ENCODE measurements around the gene NOL11.
"Not testable (repeated sequence)": the region's sequence is repeated elsewhere in the genome, so short reads cannot be mapped to it uniquely, and the experiment has no call there.

NOL11 gene

DNA sequence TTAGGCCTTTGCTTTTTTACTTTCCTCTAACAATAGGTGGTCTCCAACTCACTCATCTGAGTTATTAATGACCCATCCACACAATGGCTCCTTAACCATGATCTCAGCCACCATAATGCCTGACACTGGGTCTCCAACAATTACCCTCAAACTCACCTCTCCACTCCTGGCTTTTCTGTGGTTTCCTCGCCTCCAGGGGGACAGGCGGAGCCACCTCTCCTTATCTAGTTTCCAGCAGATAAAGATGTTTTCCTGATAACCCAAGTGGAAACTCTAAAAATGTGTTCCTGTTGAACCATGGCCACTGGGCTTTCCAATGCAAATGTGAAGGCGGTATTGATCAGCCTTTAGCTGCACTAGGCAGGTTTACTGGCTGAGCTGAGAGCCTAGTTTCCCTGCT lies 9.4 kb upstream of the NOL11 start:
- DNase-seq (ENCODE audit: low read depth in 2 of 2), result no peak

- no peak for DNase-seq (ENCODE audit: low read depth in 2 of 2)
Observed at GRCh38 chr17:67711916-67712315, 5.8 kb upstream of the NOL11 start.

GRCh38 chr17:67712375-67712774 lies 5.4 kb upstream of the NOL11 start:
- DNase-seq (ENCODE audit: low read depth in 2 of 2), result no peak

DNA sequence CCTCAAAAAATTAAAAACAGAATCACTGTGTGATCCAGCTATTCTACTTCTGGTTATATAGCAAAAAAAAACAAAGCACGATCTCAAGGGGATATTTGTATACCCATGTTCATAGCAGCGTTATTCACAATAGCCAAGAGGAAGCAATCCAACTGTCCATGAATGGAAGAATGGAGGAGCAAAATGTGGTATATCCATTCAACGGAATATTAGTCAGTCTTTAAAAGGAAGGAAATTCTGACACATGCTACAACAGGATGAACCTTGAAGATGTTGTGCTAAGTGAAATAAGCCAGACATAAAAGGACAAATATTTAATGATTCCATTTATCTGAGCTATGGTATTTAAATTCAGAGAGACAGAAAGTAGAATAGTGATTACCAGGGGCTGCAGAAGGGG lies 4.6 kb upstream of the NOL11 start:
- DNase-seq (ENCODE audit: low read depth in 2 of 2), result no peak

DNA sequence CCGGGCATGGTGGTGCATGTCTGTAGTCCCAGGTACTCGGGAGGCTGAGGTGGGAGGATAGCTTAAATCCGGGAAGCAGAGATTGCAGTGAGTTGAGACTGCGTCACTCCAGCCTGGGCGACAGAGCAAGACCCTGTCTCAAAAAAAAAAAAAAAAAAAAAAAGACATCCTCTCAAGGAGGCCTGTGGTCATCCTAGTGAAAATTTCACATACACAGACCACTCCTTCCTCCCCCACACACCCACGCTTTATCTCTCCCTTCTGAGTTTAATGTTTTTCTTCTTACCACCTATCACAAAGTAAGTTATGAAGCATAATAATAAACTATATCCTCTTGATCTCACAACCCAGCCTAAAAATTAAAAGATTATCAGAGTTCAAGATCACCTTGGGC lies 1.3 kb upstream of the NOL11 start:
- no peak for DNase-seq (ENCODE audit: low read depth in 2 of 2)

DNA sequence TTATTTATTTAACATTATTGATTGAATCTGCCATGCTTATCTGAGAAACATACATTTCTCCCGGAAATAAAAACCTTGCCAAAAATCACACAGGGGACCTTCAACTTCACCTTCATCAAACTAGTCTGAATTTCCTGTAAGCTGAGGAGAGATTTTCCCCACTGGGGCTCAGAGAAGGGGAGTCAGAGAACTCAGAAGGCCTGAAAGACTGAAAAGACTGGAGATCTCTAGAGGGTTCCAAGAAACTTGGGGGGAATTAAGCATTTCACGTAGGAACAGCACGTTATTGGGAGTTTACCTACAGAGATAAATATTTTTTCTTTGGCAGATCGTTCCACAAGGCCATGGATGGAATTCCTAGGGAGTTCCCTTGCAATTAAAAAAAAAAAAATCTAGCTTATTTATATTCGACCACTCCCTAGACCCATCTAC lies 528 bp upstream of the NOL11 start:
- no peak for DNase-seq (ENCODE audit: low read depth in 2 of 2)

GRCh38 chr17:67718325-67718941 lies 697 bp downstream of the NOL11 start:
- DNase-seq (ENCODE audit: low read depth in 2 of 2), result peak in 1 of 2 donors; percentile 21

- DNase-seq (ENCODE audit: low read depth in 2 of 2), result no peak
Observed at GRCh38 chr17:67725373-67725791, 7.6 kb downstream of the NOL11 start.

GRCh38 chr17:67725807-67726206 lies 8.1 kb downstream of the NOL11 start:
- DNase-seq (ENCODE audit: low read depth in 2 of 2), result no peak

DNA sequence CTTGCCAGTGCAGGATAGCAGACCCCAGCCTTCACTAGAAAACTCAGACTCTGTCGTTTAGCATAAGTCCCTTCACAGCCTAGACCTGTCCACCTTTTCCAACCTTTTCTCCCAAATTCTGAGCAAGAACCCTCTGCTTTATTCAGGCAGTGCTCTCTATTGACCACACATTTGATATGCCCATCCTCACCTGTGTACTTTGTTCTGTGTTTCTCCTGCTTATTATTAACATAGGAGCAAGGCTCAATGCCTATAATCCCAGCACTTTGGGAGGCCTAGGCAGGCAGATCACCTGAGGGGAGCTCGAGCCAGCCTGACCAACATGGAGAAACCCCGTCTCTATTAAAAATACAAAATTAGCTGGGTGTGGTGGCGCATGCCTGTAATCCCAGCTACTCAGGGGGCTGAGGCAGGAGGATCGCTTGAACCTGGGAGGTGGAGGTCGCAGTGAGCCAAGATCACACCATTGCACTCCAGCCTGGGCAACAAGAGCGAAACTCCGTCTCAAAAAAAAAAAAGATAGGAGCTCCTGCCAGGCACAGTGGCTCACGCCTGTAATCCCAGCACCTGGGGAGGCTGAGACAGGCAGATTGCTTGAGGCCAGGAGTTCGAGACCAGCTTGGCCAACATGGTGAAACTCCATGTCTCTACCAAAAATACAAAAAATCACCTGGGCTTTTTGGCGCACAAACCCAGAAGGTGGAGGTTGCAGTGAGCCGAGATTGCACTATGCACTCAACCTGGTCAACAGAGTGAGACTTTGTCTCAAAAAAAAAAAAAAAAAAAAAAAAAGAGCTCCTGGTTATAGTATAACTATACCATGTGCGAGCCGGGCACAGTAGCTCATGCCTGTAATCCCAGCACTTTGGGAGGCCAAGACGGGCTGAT lies 9.7 kb downstream of the NOL11 start:
- not testable (repeated sequence) for DNase-seq (ENCODE audit: low read depth in 2 of 2)

GRCh38 chr17:67729903-67730302 lies 12.2 kb downstream of the NOL11 start:
- DNase-seq (ENCODE audit: low read depth in 2 of 2), result no peak

GRCh38 chr17:67730731-67731130 lies 13.0 kb downstream of the NOL11 start:
- DNase-seq (ENCODE audit: low read depth in 2 of 2), result no peak

DNA sequence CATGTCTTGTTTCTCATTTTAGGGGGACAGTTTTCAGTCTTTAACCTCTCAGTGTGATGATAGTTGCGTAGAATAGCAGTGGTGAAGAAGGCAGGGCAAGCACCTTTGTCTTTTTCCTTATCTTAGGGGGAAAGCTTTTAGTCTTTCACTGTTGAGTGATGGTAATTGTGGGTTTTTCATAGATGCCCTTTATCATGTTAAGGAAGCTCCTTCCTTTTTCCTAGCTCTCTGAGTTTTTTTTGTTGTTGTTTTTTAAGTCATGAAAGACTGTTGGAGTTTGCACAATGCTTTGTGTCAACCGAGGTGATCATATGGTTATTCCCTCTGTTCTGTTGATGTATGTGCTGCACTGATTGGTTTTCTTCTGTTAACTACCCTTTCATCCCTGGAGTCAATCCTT lies 15.7 kb downstream of the NOL11 start:
- no peak for DNase-seq (ENCODE audit: low read depth in 2 of 2)

DNA sequence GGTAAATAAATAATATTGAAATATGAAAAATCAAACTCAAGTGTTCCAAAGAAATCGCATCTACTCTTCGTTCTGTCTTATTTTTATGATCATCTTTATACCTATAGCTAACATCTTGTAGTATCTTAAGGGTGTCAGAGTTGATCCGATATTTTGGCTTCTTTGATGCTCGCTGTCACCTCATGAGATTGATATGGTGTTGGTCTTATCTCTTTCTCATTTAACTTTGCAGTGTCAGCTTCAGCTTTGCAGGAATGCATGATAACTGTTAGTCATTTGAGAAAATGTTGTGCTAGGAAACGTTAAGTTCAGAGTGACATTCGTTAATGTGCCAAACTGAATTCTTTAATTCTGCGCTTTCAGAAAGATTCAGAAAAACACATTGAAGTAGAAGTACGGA lies 19.4 kb downstream of the NOL11 start:
- no peak for DNase-seq (ENCODE audit: low read depth in 2 of 2)

DNA sequence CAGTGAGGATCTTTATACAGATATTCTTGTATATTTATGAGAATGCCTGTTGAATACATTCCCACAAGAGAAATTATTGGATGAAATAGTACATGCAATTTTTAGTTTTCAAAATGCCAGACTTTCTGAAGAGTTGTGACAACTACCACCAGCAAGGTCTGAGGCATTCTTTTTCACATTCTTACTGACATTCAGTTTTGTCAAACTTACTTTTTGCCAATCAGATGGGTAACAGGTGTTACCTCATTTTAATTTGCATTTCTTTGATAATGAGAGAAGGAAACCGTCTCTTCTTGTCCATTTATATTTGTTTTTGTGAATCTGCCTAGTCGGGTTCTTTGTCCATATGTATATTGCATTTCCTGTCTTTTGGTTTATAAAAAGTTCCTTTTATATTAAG lies 24.3 kb downstream of the NOL11 start:
- DNase-seq (ENCODE audit: low read depth in 2 of 2), result no peak

- no peak for DNase-seq (ENCODE audit: low read depth in 2 of 2)
Observed at GRCh38 chr17:67746704-67747571, 29.2 kb downstream of the NOL11 start.

DNA sequence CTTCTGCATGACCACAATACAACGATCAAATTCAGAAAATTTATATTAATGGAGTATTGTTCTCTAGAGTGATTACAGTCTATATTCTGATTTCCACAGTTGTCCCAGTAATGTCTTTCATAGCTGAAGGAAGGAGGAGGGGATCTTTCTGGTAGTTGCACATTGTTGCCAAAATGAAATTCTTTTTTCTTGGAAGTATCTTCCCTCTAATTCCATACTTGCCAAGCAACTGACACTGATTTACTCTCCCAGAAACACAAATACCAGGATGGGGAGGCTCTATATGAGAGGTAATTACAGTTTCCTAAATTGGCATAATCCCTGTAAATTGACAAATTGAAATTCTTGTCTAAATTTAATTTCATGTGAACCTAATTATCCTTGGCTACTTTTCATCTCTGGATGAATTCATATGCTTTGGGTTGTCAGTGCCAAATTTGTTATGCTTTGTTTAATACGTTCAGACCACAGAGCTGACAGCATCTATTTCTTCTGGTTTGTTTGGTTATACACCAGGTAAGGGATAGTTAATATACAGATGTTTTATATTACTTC lies 30.0 kb downstream of the NOL11 start:
- no peak for DNase-seq (ENCODE audit: low read depth in 2 of 2)

GRCh38 chr17:67750067-67750466 lies 32.3 kb downstream of the NOL11 start:
- no peak for DNase-seq (ENCODE audit: low read depth in 2 of 2)

DNA sequence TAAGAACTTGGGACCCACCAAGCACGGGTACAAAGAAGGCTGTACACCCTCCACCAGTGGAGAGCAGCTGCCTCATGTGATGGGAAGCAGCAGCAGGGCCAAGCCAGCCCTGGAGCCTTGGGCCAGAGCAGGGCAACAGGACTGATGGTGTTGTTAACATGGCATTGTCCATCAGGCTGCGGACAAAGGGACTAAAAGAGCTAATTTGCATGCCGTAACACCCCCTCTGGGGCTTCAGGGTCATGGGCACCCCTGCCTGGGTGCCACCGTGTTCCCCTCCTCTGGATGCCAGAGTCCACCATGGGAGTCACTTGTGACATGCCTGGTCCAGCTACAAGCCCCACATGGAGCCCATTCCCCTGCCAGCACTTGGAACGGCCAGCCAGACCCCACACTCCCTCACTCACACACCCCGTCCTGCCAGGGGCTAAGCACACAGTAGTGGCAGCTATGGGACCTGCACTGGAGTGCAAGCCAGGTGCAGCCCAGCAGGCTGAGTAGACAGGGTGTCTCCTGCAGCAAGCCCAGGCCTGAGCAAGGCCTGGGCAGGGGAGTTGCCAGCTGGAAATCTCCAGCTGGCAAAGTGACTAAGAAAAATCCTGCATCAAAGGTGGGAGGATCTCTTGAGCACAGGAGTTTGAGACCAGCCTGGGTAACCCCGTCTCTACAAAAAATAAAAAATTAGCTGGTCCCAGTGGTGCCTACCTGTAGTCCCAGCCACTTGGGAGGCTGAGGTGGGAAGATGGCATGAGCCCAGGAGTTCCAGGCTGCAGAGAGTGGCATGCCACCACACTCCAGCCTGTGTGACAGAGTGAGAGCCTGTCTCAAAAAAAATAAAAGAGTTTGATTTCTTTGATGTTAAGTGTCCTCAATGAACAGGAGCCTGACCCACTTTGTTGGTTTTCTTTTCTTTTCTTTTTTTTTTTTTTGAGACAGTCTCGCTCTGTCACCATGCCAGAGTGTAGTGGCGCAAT lies 33.7 kb downstream of the NOL11 start:
- DNase-seq (ENCODE audit: low read depth in 2 of 2), result no peak

DNA sequence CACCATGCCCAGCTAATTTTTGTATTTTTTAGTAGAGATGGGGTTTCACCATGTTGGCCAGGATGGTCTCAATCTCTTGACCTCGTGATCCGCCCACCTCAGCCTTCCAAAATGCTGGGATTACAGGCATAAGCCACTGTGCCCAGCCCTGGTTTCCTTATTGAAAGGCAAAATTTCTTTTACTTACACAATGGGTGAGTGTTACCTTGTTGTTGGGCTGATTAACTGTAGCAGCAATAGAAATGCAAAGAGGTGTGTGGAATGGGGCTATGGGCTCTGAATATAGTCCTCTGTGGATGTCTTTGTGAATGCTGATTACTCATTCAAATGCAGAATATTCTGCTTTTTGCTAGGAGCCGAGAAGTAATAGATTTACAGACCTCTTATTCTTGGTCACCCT lies 34.4 kb downstream of the NOL11 start:
- not testable (repeated sequence) for DNase-seq (ENCODE audit: low read depth in 2 of 2)

DNA sequence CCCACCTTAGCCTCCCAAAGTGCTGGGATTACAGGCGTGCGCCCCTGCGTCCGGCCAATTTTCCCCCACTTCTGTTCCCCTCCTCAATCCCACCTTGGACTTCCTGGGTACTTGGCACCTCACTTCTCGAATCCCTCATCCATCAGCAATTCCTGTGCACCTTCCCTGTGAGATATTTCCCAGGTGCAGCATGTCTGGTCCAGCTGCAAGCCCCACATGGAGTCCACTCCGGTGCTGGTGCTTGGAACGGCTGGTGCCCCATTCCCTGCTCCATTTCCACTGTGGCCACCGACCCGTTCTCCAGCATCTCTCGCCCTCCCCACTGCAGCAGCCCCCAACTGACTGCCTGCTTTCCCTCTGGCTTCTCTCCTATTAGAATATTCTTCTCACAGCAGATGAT lies 35.3 kb downstream of the NOL11 start:
- DNase-seq (ENCODE audit: low read depth in 2 of 2), result no peak

All from stimulated activated CD8-positive, alpha-beta memory T cell treated with anti-CD3 and anti-CD28 coated beads, Interleukin-7, amount 100 ng/mL, for 4 hours (primary cell).